GM19468 (cell line): ENCODE results near the gene CDH4.

Source experiments
- ATAC-seq: cut with Tn5 transposase; IDR thresholded peaks from one replicate; pipeline ENCODE4 v1.9.1; 2021; ENCODE audit warnings: mild to moderate bottlenecking, moderate library complexity, moderate number of reproducible peaks; ENCODE audit not compliant: unreplicated experiment; ENCODE audit errors: extremely low read depth

Gene CDH4

DNA sequence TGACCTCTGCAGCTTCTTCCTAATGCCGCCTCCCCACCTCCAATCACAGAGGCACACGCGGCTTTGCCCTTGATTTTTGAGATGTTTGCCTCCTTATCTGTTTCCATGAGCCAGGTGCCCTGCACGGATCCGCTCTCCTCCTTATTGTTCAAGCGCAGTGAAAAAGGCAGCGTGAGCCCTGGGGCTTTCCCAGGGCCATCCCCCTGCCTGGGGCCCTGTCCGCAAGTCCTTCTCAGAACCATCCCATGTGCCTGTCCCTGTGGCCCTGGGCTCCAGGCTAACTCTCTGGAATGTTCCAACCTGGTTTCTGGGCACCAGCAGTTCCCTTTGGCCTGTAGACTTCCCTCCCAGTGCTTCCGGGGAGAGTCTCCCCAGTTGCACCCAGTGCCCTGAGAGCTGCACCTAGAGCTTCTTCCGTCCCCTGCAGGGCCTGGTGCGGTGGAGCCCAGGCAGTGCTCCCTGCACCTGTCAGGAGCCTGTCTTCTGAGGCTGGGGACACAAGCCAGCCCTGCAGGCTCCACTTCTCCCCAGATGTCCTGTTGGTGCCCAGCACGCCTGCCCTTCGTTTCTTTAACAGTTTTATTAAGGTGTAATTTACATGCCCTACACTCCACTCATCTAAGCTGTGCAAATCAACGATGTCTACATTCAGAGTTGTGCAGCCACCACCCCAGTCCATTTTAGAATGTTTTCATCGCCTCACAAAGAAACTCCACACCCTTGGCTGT lies 330.3 kb downstream of the CDH4 start:
- no peak for ATAC-seq

DNA sequence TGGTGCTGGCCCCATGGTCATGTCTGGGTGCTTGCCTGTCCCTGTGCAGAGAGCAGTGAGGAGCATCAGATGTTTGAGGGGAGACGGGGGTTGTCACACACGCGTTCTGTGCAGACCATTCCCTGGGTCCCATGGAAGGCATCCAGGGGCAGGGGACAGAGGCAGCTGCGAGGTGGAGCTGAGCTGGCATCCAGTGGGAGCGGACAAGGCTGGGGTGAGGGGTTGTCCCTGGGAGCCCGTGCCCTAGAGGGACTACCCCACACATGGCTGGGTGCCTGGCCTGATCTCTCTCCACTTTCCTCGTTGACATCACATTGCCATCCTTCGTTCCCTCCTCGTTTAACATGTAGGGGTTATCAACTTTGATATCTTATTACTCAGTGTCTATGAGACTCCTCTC lies 331.3 kb downstream of the CDH4 start:
- no peak for ATAC-seq

DNA sequence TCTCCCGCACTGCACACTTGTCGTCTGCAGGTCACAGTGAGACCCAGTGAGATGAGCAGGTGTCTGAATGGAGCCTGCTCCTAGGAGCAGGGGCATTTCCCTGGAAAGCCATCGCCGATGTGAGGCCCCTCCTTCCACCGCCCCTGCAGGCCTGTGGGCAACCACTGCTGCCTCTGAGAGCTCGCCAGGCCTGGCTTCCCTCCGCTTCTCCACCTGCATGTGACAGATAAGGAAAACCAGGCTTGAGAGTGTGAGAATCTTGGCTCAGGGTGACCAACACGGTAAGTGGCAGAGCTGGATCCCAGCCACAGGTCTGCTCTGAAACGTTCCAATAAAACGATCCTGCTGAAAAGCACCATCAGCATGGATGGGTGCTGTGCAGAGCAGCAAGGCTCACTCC lies 332.8 kb downstream of the CDH4 start:
- no peak for ATAC-seq

DNA sequence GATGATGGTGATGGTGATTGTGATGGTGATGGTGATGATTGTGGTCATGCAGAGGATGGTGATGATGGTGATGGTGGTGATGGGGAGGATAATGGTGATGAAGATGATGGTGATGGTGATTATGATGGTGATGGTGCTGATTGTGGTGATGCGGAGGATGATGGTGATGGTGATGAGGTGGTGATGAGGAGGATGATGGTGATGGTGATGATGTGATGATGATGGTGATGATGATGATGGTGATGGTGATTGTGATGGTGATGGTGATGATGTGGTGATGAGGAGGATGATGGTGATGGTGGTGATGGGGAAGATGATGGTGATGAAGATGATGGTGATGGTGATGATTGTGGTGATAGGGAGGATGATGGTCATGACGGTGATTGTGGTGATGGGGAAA lies 333.7 kb downstream of the CDH4 start:
- no peak for ATAC-seq

DNA sequence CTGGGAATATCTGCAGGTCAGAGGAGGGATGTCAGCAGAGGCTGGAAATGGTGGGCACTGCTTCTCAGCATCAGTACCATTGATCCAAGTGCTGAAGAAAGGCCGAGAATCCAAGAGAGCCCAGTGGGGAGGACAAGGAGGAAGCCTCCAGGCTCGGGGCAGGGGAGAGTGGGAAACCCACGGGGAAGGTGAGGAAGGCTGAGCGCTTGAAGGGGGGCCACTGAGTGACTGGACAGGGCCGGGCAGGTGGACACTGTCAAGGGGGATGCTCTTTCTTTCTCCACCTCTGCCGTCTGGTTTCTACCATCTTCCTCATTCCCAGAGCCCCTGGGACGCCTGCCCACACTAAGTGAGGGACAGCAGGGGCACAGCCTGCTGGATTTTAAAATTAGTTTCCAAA lies 335.0 kb downstream of the CDH4 start:
- no peak for ATAC-seq

DNA sequence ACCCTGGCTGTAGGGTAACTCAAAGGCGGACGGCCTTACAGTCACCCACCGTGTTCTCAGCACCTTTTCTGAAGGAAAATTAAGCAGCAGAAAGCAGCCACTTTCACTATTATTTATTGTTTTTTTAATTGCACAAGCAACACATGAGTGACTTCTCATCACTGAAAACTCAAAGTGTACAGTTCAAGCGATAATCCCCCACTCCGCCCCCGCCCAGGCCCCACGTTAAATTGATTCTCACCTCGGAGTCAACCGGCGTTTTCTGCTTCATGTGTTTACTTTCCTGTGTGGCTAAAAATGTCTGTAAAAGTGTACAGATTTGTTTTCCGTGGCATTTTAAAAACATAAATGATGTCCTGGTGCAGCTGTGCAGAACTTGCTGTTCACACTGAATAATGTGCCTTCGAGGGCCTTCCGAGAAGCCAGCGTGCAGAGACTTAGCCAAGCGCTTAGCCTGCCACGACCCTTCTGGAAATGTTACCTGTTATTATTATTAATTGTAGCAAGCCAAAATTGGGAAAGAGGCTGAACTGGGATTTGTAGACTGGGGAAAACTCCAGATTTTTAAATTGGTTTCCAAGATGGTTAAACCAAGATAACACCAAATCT lies 335.7 kb downstream of the CDH4 start:
- ATAC-seq = no peak

DNA sequence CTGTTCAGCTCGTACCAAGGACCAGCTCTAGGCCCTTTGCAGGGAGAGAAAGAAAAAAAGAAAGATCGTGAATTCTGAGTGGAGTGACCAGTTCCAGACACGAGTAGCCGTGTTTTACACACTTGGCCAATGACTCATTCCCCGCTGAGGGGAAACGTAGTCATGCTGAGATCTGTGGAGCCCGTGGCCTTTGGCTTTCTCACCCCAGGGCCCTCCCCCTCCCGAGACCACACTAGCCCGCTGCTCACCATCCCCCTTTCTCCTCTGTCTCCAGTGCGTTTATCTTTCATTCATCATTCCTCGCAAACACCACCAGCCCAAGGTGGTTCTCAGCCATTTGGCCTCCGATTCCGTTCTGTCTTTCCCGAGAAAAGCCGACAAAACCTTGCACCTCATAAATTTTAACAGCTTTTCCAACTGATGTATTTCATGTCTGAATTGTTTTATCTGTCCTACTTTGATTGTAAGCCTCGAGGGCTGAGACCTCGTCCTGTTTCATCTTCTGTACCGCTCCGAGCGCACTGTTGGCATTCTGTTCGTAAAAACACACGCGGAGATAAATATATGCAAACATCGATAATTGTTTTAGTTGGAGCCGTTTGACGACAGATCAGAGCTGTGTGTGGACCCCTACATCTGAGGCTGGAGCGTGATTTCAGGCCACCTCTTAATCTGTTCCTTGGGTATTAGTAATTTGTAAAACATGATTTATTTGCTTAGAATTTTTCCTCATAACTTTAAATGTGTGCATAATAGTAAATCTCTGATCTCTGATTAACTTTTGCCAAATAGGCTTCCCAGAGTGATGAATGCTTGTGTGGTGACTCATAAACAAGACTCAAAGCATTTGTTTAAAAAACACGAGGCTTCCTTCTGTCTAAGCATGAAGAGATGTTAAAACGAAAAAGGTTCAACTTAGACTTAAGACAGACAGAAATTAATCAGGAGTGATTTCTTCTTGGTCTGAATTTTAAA lies 336.6 kb downstream of the CDH4 start:
- no peak for ATAC-seq

DNA sequence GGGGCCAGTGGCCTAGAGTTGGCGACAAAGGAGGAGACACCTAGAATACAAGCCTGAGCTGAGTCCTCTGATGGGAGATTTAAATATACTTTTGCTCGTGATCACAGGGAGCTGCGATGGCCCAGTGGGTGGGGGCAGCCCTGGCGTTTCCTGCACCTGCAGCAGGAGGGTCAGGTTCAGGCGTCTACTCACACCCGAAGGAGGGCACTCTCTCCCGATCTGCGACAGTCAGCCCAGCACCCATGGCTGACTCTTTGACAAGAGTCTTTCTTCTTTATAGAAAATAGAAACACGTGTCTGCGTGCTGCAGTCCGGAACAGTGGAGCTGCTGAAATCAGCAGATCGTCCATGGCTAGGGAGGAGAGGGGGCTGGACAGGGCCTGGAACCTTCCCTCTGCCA lies 338.2 kb downstream of the CDH4 start:
- no peak for ATAC-seq

DNA sequence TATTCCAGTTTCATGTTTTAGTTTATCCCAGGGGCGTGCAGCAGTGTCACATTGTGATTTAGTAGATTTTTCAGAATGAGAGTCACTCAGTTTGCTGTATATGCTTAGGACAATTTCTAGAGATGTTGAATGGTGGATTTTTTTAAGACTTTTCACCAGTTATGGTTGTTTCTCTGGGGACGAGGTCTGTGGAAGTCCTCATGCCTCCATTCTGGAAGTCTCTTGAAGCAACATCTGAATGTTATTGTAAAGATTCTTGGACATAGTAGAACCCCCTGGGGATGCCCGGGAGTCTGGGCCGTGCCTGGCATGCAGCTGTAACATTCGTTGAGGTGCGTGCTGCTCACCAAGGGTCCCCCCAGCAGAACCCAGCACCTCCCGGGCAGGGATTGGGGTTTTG lies 341.5 kb downstream of the CDH4 start:
- ATAC-seq = no peak

DNA sequence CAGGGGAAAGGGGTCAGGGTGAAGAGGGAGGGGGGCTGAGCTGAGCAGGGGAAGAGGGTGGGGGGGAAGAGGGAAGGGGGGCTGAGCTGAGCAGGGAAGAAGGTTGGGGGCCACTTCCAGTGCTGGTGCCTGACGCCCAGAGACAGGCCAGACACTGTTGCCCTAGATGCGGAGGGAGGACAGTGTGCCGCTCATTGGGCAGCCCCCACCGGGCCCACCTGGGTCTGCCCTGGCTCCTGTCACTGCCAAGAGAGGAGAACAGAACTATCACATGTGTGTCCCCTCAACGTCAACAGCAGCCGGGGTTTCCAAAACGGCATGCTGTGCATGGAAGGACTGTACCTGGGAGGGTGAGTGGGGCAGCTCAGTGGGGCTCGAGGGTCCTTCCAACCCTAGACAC lies 342.1 kb downstream of the CDH4 start:
- ATAC-seq = no peak

DNA sequence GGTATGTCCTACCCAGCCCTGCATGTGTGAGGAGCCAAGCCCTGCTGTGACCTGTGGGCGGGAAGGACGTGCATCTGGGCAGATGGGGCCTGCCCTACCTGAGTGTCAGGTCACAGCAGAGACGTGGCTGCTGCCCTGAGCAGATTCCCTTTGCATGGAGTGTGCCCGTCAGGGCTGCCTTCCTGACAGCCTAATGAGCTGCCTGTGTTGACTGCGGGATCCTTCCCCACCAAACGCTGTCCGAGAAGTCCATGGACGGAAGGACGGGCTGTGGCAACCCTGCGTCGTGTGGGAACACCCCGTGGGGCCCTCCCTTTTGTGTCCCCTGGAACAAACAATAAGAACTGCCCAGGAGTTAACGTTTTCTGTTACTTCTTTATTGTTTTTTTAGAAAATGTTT lies 343.2 kb downstream of the CDH4 start:
- ATAC-seq = no peak

DNA sequence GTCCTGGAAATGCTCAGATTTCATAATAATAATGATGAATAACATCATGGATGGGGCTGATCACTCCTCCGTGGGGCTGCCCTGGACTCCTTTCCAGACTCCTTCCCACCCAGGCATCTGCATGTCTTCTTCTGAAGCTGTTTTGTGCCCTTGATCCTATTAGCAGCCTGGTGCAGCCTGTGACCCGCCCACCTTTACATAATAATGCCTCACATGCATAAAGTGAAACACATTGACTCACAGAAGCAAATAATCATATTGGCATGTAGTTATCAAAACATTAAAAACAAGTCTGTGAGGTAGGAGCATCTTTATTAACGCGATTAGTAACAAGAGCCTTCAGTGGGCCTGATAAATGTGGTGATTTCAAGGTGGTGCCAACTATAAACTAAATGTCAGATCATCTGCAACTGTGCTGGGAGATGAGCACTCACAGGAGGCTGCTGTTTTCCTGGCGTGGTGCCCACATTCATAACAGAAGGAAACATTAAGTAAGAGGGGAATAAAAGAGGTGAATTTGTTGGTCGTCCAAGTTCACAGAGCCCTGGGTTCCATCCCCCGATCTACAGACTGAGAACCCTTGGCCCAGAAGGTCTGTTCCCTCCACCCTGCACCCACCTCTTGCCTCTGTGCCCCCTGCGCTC lies 344.7 kb downstream of the CDH4 start:
- ATAC-seq = no peak

DNA sequence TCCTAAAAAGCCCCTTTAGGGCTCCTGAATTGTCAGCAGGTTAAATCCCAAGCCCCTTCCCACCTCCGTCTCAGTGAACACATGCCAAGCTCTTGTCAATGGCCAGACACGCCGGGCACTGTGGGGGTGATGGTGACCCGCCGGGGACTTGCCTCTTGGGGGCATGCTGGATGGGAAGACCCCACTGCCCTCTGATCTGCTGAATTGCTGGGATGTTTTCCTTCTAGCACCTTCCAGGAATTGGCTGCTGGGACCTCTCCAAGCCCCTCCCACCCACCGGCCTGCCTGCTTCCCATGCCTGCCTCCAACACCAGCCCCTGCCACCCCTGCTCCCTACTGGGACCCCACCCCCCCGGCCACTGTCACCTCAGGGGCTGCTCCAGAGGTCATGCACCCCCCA lies 345.9 kb downstream of the CDH4 start:
- ATAC-seq = no peak

DNA sequence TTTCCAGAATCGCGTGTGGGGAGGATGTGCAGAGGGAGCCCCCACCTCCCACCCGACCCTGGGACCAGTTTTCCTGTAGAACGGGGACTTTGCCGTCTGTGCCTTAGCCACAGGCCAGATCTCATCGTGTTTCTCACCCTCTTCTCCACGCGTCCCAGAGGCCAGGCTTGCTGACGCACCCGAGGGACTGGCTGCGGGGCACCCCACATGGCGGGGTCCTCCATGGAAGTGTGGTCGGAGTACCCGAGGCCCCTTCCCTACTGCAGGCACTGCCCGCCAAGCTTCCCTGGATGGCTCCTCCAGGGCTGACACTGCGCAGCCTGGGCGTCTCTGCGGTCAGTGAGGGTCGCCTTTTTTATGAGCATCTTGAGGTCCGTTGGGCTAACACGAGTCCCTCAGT lies 346.5 kb downstream of the CDH4 start:
- no peak for ATAC-seq

DNA sequence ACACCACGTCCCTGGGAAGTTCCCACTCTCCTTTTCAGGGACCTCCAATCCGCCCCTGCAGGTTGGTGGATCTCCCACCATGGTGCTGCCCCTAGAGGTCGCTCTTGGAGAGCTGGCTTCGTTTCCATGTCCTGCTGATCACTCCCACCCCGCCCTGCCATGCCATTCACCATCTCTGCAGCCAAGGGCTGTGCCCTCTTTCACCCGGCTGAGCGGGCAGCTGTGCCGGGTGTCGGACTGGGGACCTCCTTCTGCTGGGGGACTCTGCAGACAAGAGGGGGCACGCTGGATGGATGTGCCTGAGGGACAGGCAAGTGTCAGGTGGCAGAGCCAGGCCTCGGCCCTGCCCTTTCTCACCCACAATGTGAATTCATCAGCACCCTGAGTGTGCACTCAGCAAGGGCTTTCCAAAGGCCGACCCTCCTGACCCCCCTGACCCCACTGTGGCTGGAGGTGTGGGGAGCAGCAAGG lies 347.0 kb downstream of the CDH4 start:
- no peak for ATAC-seq

DNA sequence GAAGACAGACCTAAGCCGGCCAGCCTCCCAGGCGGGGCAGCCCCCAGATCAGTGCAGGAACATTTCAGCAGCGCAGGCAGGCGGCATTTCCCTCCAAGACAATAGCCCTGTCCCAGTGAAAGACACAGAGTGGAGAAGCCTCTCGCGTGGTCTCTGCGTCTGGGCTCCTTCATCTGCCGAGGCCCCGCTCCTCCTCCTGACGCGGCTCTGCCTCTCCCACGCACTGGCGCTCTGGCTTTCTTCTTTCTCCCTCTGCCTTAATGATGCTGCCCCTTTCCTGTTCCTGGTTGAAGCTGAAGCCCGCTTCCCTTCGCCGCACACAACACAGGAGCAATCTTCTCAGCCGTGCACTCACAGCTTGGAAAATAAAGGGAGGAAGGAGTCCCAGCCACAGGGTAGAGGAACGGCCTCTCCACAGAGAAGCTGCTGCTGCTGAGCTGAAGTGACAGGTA lies 347.5 kb downstream of the CDH4 start:
- no peak for ATAC-seq

DNA sequence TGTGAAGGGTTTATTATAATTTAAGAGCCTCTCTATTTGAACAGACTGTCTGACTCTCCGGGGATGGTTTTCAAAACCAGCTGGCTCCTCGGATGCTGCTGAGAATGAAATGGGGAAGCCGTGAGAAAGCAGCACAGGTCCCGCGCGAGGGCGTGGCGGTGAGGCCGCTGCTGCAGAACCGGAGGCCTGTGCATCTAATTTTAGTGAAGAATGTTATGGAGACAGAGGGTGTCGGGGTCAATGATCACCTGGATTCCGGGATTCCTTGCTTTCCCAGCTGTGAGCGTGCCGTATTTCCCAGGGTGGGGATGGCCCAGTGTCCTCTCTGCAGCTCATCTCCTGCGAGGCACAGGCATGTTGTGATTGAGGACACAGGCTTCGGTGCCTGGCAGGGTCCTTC lies 348.0 kb downstream of the CDH4 start:
- no peak for ATAC-seq

DNA sequence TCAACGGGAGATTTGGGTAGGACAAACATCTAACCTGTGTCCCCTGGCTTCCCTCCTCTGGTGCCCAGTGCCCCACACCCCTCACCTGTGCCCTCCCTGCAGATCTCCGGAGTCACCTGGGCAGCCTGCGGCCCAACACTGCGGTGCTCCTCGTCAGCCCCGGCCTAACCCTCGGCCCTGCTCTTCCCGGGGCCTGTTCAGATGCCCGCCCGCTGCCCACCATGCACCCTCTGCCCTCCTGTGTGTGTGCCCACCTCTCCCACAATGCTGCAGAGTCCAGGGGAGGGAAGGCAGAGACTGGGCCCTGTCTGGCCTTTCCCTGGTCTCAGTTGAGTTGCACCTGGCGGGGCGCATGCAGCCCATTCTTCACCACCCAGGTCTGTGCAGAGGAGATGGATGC lies 349.3 kb downstream of the CDH4 start:
- ATAC-seq = no peak

DNA sequence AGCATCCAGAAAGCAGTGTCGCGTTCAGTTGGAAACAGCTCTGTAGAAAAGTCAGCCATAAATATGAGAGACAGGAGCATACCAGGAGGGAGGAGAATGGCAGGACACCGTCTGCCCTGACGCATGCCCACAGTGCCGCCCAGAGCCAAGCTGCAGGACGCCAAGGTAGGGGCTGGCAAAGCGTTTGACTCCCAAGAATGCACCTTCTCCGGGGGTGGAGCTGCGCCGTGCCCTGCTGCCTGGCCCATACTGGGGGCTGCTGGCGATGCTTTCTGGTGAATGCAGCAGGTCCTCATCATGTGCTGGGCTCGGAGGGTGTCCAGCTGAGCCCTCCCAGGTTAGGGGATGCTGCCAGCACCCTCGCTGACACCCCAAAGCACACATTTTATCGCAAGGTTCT lies 349.8 kb downstream of the CDH4 start:
- ATAC-seq = no peak

DNA sequence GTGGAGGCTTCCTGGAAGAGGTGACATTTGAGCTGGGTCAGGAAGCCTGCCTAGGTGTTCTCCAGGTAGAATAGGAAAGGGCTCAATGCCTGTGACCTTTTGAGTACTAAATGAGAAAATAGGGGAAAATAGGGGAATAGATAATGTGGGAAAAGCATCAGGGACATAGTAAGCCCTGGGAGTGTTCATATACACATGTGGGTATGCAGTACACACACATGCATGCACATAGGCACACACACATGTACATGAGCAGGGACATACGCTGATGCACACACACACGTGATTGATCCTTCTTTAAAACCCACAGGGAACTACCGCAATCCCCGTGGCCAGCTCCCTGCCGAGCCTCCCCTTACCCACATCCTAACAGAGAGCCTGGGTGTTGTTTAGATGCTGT lies 351.7 kb downstream of the CDH4 start:
- ATAC-seq = no peak
